Stimulated activated naive CD4-positive, alpha-beta T cell treated with Interleukin-2 at 50 U/mL for 16 hours (primary cell): ENCODE data around the gene GSTO2.

Source experiments
- DNase-seq: peaks from one replicate; lab custom pipeline; 2025; lab: John Stamatoyannopoulos, UW

The GSTO2 gene

GRCh38 chr10:104281694-104282093 is 12.7 kb downstream of the GSTO2 start:
- DNase-seq, result no peak

- DNase-seq, result no peak
Measured at GRCh38 chr10:104284846-104285245, 15.9 kb downstream of the GSTO2 start.

DNA sequence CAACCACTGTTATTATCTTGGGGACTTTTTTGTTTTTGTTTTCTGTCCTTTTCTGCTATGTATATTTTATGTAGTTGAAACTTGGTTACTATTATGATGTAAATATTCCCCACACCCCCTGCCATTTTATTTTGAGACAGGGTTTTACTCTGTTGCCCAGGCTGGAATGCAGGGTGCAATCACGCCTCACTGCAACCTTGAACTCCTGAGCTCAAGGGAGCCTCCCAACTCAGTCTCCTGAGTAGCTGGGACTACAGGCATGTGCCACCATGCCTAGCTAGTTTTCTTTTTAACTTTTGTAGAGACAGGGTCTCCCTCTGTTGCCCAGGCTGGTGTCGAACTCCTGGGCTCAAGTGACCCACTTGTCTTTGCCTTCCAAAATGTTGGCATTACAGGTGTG is 18.0 kb downstream of the GSTO2 start:
- no peak for DNase-seq

DNA sequence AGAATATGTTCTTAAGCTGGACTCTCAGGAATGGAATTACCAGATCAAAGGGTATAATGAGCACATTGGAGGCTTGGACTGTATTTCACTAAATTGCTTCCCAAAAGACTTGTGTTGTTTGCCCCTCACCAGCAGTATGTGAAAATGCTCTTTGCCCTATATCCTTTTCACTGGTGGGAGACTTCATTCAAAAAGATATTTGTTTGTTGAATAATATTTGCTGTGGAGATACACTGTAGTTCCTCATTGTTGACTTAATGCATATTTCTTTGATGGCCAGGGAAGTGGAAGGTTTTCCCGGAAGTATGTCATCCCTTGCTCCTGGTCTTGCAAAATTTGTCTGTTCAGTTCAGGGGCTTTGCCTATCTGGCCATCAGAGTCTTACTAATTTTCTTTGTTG is 19.4 kb downstream of the GSTO2 start:
- no peak for DNase-seq

GRCh38 chr10:104291439-104291951 is 22.5 kb downstream of the GSTO2 start:
- peak; percentile 81 for DNase-seq

GRCh38 chr10:104293011-104293410 is 24.0 kb downstream of the GSTO2 start:
- no peak for DNase-seq

DNA sequence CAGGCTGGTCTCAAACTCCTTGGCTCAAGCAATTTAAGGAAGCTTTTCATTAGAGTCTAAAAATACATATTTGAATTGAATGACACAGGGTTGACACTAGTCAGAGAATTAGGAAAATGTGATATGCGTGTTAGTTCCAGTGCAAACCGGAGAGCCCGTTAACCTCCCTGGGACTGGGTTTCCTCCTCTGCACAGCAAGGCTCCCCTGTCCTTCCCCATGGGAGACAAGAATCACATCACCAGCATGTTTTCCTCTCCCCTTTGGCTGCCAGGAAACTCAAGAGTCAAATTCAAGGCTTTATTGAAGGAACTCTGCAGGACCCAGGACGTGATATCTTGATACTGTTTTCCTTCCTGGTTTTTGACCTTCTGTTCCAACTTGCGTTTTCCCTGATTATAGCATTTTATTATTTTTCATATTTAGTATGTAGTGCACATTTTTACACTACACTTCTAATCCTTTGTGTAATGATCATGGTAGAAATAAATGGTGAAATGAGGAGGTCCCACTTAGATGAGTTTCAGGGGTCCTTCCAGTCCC is 24.9 kb downstream of the GSTO2 start:
- DNase-seq, result no peak

DNA sequence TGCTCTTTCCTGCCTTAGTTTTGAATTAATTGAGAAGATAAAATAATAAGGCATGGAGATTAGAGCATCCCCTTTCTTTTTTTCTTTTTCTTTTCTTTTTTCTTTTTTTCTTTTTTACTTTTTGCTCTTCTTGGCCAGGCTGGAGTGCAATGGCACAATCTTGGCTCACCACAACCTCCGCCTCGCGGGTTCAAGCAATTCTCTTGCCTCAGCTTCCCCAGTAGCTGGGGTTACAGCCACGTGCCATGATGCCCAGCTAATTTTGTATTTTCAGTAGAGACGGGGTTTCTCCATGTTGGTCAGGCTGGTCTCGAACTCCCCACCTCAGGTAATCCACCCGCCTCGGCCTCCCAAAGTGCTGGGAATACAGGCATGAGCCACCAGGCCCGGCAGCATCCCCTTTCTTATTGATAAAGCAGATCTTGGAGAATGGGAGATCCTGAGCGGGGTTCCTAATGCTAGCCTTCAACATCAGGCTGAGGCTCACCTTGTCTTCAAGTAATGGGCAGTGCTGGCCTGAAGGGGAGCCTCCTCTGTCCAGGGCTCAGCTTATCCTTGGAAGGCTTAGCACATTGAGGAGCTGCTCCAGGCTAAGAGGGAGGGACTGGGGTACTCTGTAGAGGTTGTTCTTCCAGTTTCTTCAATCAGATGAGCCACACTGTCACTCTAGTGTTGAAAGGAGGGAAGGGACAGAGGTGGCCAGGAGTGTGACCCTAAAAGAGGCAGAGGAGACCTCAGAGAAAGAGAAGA is 27.9 kb downstream of the GSTO2 start:
- DNase-seq, result no peak

DNA sequence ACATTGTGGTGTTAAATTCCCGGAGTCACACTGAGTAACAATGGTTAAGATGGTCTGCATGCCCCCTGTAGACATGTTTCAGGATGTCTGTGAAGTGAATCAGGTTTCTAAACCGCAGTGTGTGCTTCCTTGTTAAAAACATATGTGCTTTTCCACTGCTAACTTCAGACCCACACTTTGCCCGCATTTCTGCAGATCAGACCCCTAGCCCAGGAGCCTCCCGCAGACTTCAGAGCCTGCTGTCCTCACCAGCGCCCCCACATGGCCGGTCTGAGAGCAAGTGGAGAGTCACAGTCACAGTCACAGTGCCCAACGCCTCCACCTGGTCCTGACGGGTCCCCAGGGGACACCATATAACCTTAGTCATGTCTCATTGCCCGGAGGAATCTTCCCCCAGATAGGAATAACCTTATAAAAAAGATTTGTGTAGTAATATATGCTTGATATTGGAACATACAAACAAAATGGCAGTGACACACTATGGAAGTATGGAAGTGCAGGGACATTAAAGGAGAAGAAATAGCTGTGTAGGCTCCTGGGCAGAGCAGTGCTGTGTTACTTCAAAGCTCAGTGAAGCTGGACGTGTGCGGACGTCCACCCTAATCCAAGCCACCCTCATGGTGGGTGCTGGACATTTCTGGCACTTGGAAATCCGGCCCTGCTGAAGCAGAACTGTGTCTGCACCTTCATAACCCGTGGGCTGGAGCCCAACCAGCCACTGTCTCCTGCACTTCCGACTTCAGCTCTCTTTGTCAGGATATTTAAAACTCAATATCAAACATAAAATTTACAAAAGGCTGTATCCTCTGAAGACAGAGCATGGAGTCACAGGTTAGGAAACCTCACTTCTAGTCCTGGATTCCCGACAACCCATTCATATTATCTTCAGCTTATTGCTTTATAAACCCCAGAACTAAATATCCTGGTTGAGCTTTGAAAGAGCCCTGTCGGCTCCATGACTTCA is 29.0 kb downstream of the GSTO2 start:
- no peak for DNase-seq

- no peak for DNase-seq
Measured at GRCh38 chr10:104299031-104299904, 30.3 kb downstream of the GSTO2 start.

DNA sequence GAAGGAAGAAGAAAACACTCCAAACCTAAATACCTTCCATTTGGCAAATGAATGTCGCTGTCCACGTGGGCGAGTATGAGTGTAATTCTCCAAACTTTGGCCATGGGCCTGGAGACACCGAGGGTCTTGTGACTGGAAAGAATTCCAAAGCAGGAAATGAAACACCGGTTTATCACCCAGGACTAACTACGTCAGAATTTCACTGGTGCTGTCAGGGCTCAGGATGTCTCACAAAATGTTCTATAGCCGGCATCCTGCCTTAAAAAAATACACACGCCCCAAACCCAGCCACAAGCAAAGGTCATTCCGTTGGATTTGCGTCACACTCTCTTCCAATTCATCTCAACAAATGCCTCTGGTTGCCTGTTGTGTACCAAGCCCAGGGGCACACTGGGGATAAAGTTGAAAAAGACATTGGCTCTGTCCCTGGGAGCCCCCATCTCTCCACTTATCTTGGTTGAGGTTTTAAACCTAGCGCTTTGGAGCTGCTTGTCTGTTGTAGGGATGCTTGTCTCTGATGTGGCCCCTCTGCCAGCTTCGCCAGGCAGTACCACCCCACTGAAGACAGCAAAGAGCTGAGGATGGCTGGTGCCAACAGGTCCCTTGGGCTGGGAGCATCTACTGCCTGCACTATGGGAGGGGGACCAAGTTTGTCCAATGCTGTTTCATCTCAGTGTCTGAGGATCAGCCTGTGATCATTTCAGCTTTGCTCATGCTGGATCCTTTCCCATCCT is 31.2 kb downstream of the GSTO2 start:
- no peak for DNase-seq

DNA sequence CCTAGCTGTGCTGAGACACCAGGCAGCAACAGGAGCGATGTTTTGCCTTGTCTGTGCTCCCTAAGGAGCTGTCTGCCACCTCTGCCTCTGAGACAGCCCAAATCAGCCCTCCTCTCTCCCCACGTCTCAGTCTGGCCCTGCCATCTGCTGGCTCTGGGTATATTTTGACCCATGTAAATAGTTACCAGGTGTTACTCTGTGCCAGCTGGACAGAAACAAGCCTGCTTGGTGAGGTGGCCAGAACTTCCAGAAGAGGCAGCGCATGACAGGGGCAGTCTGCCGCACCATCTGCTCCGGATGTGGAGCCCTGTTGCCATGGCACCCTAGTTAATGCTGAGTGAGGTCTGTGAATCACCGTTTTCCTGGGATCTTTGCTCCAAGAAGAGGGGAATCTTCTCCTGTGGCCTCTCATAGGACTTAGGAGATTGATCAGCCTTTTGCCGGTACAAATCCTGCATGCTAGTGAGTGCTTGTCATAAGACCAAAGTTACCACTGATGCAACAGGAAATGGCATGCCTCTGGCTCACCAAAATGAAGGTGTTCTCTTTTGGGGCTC is 31.8 kb downstream of the GSTO2 start:
- no peak for DNase-seq

DNA sequence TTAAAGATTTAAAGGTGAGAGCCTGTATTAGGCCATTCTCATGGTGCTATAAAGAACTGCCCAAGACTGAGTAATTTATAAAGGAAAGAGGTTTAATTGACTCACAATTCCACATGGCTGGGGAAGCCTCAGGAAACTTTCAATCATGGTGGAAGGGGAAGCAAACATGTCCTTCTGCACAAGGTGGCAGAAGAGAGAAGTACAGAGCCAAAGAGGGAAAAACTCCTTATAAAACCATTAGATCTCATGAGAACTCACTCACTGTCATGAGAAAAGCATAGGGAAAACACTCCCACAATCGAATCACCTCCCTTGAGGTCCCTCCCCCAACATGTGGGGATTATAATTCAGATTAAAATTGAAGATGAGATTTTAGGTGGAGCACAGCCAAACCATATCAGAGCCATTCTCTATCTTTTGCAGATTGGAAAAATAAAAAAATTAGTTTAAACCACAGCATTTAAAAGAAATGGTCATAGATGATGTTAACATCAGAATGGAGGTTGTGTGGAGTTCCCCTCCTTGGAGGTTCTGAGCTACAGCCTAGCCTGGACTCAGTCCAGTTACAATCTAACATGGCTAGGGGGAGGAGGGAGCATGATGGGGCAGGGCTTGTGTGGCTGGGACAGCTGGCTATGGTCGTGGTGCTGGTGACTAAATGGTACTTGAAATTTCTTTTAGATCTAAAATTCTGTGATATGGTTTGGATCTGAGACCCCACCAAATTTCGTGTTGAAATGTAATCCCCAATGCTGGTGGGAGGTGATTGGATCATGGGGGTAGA is 33.1 kb downstream of the GSTO2 start:
- DNase-seq, result no peak

GRCh38 chr10:104303594-104304355 is 34.8 kb downstream of the GSTO2 start:
- no peak for DNase-seq

DNA sequence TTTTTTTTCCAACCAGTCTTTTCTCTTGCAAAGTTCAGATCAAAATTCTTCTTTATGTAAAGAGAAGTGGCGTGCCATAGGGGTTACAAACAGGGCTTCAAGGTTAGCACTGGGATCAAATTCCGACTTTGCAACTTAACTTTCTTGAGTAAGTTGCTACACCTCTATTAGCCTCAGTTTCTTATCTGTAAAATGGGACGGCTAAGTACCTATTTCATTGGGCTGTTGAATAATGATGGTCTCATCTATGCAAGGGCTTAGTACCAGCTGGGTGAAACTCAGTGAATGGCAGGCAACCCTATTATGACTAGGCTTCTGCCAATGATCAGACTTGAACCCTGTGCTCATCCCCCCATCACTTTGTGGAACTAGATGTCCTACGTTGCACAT is 35.4 kb downstream of the GSTO2 start:
- DNase-seq, result no peak

GRCh38 chr10:104304927-104305326 is 35.9 kb downstream of the GSTO2 start:
- DNase-seq, result no peak

- no peak for DNase-seq
Measured at GRCh38 chr10:104306897-104307296, 37.9 kb downstream of the GSTO2 start.

GRCh38 chr10:104307576-104308438 is 38.8 kb downstream of the GSTO2 start:
- DNase-seq, result no peak
